GM21529 (cell line): ENCODE measurements around the gene GPR180.

Experiments
- ATAC-seq: cut with Tn5 transposase; IDR thresholded peaks from one replicate; pipeline ENCODE4 v1.9.1; 2021; ENCODE audit not compliant: unreplicated experiment

Gene GPR180

GRCh38 chr13:94640721-94641120 lies 39.1 kb downstream of the GPR180 start:
- ATAC-seq, result no peak

- no peak for ATAC-seq
Observed at GRCh38 chr13:94641409-94641941, 39.8 kb downstream of the GPR180 start.

GRCh38 chr13:94646904-94647303 lies 45.2 kb downstream of the GPR180 start:
- peak; percentile 89 for ATAC-seq

- no peak for ATAC-seq
Observed at GRCh38 chr13:94656176-94656575, 54.5 kb downstream of the GPR180 start.

GRCh38 chr13:94656766-94657165 lies 55.1 kb downstream of the GPR180 start:
- peak; percentile 90 for ATAC-seq

- peak; percentile 28 for ATAC-seq
Observed at GRCh38 chr13:94657167-94657566, 55.5 kb downstream of the GPR180 start.

GRCh38 chr13:94658926-94659597 lies 57.4 kb downstream of the GPR180 start:
- ATAC-seq, result no peak

GRCh38 chr13:94659598-94659946 lies 57.9 kb downstream of the GPR180 start:
- ATAC-seq, result no peak

- ATAC-seq, result no peak
Observed at GRCh38 chr13:94660695-94661326, 59.2 kb downstream of the GPR180 start.

GRCh38 chr13:94661406-94661805 lies 59.7 kb downstream of the GPR180 start:
- ATAC-seq, result no peak

- ATAC-seq, result no peak
Observed at GRCh38 chr13:94662274-94662945, 60.8 kb downstream of the GPR180 start.

- no peak for ATAC-seq
Observed at GRCh38 chr13:94664889-94665288, 63.2 kb downstream of the GPR180 start.

GRCh38 chr13:94666065-94666464 lies 64.4 kb downstream of the GPR180 start:
- no peak for ATAC-seq

- no peak for ATAC-seq
Observed at GRCh38 chr13:94667190-94667589, 65.5 kb downstream of the GPR180 start.

GRCh38 chr13:94672400-94672799 lies 70.7 kb downstream of the GPR180 start:
- ATAC-seq, result no peak

- no peak for ATAC-seq
Observed at GRCh38 chr13:94673851-94674250, 72.2 kb downstream of the GPR180 start.

GRCh38 chr13:94674609-94675348 lies 73.1 kb downstream of the GPR180 start:
- peak; percentile 63 for ATAC-seq

- no peak for ATAC-seq
Observed at GRCh38 chr13:94677799-94678198, 76.1 kb downstream of the GPR180 start.

GRCh38 chr13:94678845-94679244 lies 77.2 kb downstream of the GPR180 start:
- no peak for ATAC-seq

GRCh38 chr13:94679614-94680013 lies 78.0 kb downstream of the GPR180 start:
- ATAC-seq, result no peak

- no peak for ATAC-seq
Observed at GRCh38 chr13:94682229-94682628, 80.6 kb downstream of the GPR180 start.
